PC-9 (cell line): ENCODE results near the gene EPB41L4B. TPM values are rescaled to one million over a fixed set of nuclear protein-coding genes. Genes with fewer than 3 reads are reported as not detected.

ENCODE experiments used
- BruUV-seq: library from RNA; stranded (reverse); fragments of 400-500 nt; replicated peaks from 2 replicates; lab custom pipeline; 2021; lab: Mats Ljungman, UMichigan
- CTCF ChIA-PET: fragments of 300-600 bp; sonication (Branson Sonifier 250); formaldehyde crosslinking; loops from one replicate; lab custom pipeline; 2022; ENCODE audit warnings: antibody characterized with exemption; lab: Charles Lee
- POLR2A ChIA-PET: fragments of 300-600 bp; sonication (Branson Sonifier 250); formaldehyde crosslinking; loops from one replicate; lab custom pipeline; 2022; ENCODE audit warnings: antibody characterized with exemption; ENCODE audit not compliant: unreplicated experiment; lab: Charles Lee
- DNase-seq, 2 experiments: peaks; one replicate each; pipeline versions ENCODE4 v3.0.0 to v3.0.0-alpha.2; 2015 to 2022; ENCODE audit warnings: mixed read lengths in 1 of 2
- H2AFZ ChIP-seq: fragments of 200-600 bp; sonication (generic); 2 replicates; pipeline ENCODE4 v1.8.1; 2017; ENCODE audit warnings: antibody characterized with exemption
- H3F3A ChIP-seq: fragments of 200-600 bp; sonication (generic); 2 replicates; pipeline ENCODE4 v1.8.1; 2017; ENCODE audit warnings: antibody characterized with exemption, mild to moderate bottlenecking, low read depth; ENCODE audit not compliant: insufficient read depth
- H3K27ac ChIP-seq: fragments of 200-600 bp; sonication (generic); 2 replicates; pipeline ENCODE4 v1.6.1; 2016; ENCODE audit warnings: mixed run types
- H3K27me3 ChIP-seq: fragments of 200-600 bp; sonication (generic); 2 replicates; pipeline ENCODE4 v1.6.1; 2016; ENCODE audit warnings: low read depth, mixed run types; ENCODE audit not compliant: insufficient read depth
- H3K36me3 ChIP-seq: fragments of 200-600 bp; sonication (generic); 2 replicates; pipeline ENCODE4 v1.6.1; 2016; ENCODE audit warnings: low read depth, mixed run types
- H3K4me1 ChIP-seq: fragments of 200-600 bp; sonication (generic); replicated peaks from 2 replicates; pipeline ENCODE4 v1.6.1; 2016; ENCODE audit warnings: mixed run types; ENCODE audit not compliant: insufficient read depth
- H3K4me2 ChIP-seq: fragments of 200-600 bp; sonication (generic); 2 replicates; pipeline ENCODE4 v1.6.1; 2017; ENCODE audit warnings: mixed run types
- H3K4me3 ChIP-seq: fragments of 200-600 bp; sonication (generic); 2 replicates; pipeline ENCODE4 v1.6.1; 2016; ENCODE audit warnings: mixed run types
- H3K79me2 ChIP-seq: fragments of 200-600 bp; sonication (generic); 2 replicates; pipeline ENCODE4 v1.6.1; 2017; ENCODE audit warnings: low read depth, mixed run types
- H3K9me2 ChIP-seq: fragments of 200-600 bp; sonication (generic); 2 replicates; pipeline ENCODE4 v1.8.1; 2017; ENCODE audit warnings: mild to moderate bottlenecking; ENCODE audit not compliant: insufficient read depth
- H3K9me3 ChIP-seq: fragments of 200-600 bp; sonication (generic); 2 replicates; pipeline ENCODE4 v1.8.1; 2016; ENCODE audit warnings: low read depth; ENCODE audit not compliant: insufficient read depth
- H4K20me1 ChIP-seq: fragments of 200-600 bp; sonication (generic); 2 replicates; pipeline ENCODE4 v1.8.1; 2017; ENCODE audit not compliant: insufficient read depth
- CTCF ChIP-seq: fragments of 200-600 bp; sonication (generic); conservative IDR thresholded peaks from 2 replicates; pipeline ENCODE4 v1.6.1; 2017; ENCODE audit warnings: mixed run types, antibody characterized with exemption, mild to moderate bottlenecking, moderate library complexity
- EZH2 ChIP-seq: fragments of 200-600 bp; sonication (generic); IDR thresholded peaks from 2 replicates; pipeline ENCODE4 v1.8.0; 2017; ENCODE audit warnings: antibody characterized with exemption, low read depth
- intact Hi-C: fragments of 100-400 bp; cut with micrococcal nuclease; formaldehyde crosslinking; loops from one replicate; pipeline ENCODE4 v1.10.0; 2022; ENCODE audit not compliant: unreplicated experiment
- total RNA-seq: library from RNA; stranded (reverse); gene quantifications from 2 replicates; pipeline ENCODE4 v1.2.3, GENCODE V29; 2021

Gene EPB41L4B
- total RNA-seq, 1 experiment from 2014 or later, result 4.2 TPM

DNA sequence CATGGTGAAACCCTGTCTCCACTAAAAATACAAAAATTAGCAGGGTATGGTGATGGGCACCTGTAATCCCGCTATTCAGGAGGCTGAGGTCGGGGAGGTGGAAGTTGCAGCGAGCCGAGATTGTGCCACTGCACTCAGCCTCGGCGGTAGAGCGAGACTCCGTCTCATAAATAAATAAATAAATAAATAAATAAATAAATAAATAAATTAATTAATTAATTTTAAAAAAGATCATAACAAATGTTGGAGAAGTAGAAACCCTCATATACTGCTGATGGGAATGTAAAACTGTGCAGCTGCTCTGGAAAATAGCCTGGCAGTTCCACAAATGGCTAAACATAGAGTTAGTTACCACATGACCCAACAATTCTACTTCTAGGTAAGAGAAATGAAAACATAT, 39.3 kb downstream of the EPB41L4B start:
- peaks cover 3% of the 10 kb centered on the region for H3K4me1 ChIP-seq
- H4K20me1 ChIP-seq, result no peaks in the 10 kb centered on the region
- H3K9me2 ChIP-seq, result no peaks in the 10 kb centered on the region
- DNase-seq, result no peak
- no peak overlapping the region for H3K4me2 ChIP-seq
- no peak overlapping the region for H2AFZ ChIP-seq
- CTCF ChIA-PET, result no interaction called here
- no peaks in the 10 kb centered on the region; the same call in 1 of the 2 replicates for H3F3A ChIP-seq
- no peaks in the 10 kb centered on the region for H3K36me3 ChIP-seq
- H3K9me3 ChIP-seq, result no peaks in the 10 kb centered on the region
- no TSS peak for BruUV-seq
- H3K4me3 ChIP-seq, result no peak overlapping the region
- intact Hi-C loops, result no loop called here
- no peak overlapping the region for H3K27ac ChIP-seq
- H3K79me2 ChIP-seq, result peaks cover 12% of the 10 kb centered on the region; the same call in 1 of the 2 replicates
- POLR2A ChIA-PET, result no interaction called here
- no peak for TF ChIP-seq CTCF
- no peak for TF ChIP-seq EZH2
- no peaks in the 10 kb centered on the region for H3K27me3 ChIP-seq

- H3K4me1 ChIP-seq, result no peaks in the 10 kb centered on the region
- no peaks in the 10 kb centered on the region for H3K36me3 ChIP-seq
- H3F3A ChIP-seq, result no peaks in the 10 kb centered on the region; the same call in 1 of the 2 replicates
- intact Hi-C loops, result no loop called here
- no peak overlapping the region for H3K4me3 ChIP-seq
- ChIA-PET CTCF (interaction anchor here (0.6 kb wide), 1 partner anchor 191 kb away, joined by 3 read pairs; no protein-coding TSS in a partner anchor), POLR2A (no interaction called here)
- no peaks in the 10 kb centered on the region for H4K20me1 ChIP-seq
- BruUV-seq, result no TSS peak
- no peak for TF ChIP-seq CTCF
- no peak for TF ChIP-seq EZH2
- no peak for DNase-seq
- peaks cover 3% of the 10 kb centered on the region; the same call in 1 of the 2 replicates for H3K79me2 ChIP-seq
- H2AFZ ChIP-seq, result no peak overlapping the region
- H3K27me3 ChIP-seq, result no peaks in the 10 kb centered on the region
- H3K27ac ChIP-seq, result no peak overlapping the region
- H3K9me3 ChIP-seq, result no peaks in the 10 kb centered on the region
- H3K4me2 ChIP-seq, result no peak overlapping the region
- H3K9me2 ChIP-seq, result no peaks in the 10 kb centered on the region
Measured at GRCh38 chr9:109278848-109279247, 42.0 kb downstream of the EPB41L4B start.

- no peak for DNase-seq
- no peak overlapping the region for H2AFZ ChIP-seq
- no TSS peak for BruUV-seq
- H3K4me2 ChIP-seq, result no peak overlapping the region
- no peaks in the 10 kb centered on the region for H3K36me3 ChIP-seq
- ChIA-PET CTCF (no interaction called here), POLR2A (no interaction called here)
- H3K9me2 ChIP-seq, result no peaks in the 10 kb centered on the region
- no peak overlapping the region for H3K4me3 ChIP-seq
- no peaks in the 10 kb centered on the region for H3K9me3 ChIP-seq
- intact Hi-C loops, result no loop called here
- TF ChIP-seq CTCF, result no peak
- no peak for TF ChIP-seq EZH2
- no peaks in the 10 kb centered on the region for H3K4me1 ChIP-seq
- no peaks in the 10 kb centered on the region for H3K27me3 ChIP-seq
- H3F3A ChIP-seq, result no peaks in the 10 kb centered on the region
- peaks cover 3% of the 10 kb centered on the region; the same call in 1 of the 2 replicates for H3K79me2 ChIP-seq
- no peak overlapping the region for H3K27ac ChIP-seq
- no peaks in the 10 kb centered on the region for H4K20me1 ChIP-seq
Measured at GRCh38 chr9:109278216-109278615, 42.6 kb downstream of the EPB41L4B start.
